Astrocyte (in vitro differentiated cells and primary cell): ENCODE results near the gene NDUFS1. TPM values are rescaled to one million over a fixed set of nuclear protein-coding genes. Genes with fewer than 3 reads are reported as not detected.
"Not testable (repeated sequence)": the region's sequence is repeated elsewhere in the genome, so short reads cannot be mapped to it uniquely, and the experiment has no call there.

Source experiments
- DNase-seq: peaks from one replicate; pipeline ENCODE4 v3.0.0-alpha.2; 2010; ENCODE audit warnings: low read depth
- FAIRE-seq: peaks from 2 replicates; lab custom pipeline; 2011; peaks lifted over from hg19 to GRCh38; lab: Jason Lieb, UNC
- H2AFZ ChIP-seq: 2 replicates; pipeline ENCODE4 v1.6.0; 2012; ENCODE audit warnings: low read depth, low read length, inconsistent platforms
- H3K27ac ChIP-seq: 2 replicates; pipeline ENCODE4 v1.5.1; 2011; ENCODE audit warnings: low read depth, low read length, inconsistent platforms
- H3K27me3 ChIP-seq: 2 replicates; pipeline ENCODE4 v1.6.0; 2011; ENCODE audit warnings: low read length, inconsistent platforms; ENCODE audit not compliant: insufficient read depth
- H3K36me3 ChIP-seq: 2 replicates; pipeline ENCODE4 v1.5.1; 2011; ENCODE audit warnings: low read length, inconsistent platforms; ENCODE audit not compliant: insufficient read depth
- H3K4me1 ChIP-seq: 2 replicates; pipeline ENCODE4 v1.5.1; 2011; ENCODE audit warnings: low read length, inconsistent platforms; ENCODE audit not compliant: insufficient read depth
- H3K4me2 ChIP-seq: 2 replicates; pipeline ENCODE4 v1.6.0; 2012; ENCODE audit warnings: low read length, inconsistent platforms
- H3K4me3 ChIP-seq: 2 replicates; pipeline ENCODE4 v1.5.1; 2011; ENCODE audit warnings: low read depth, mild to moderate bottlenecking, low read length, inconsistent platforms; ENCODE audit not compliant: insufficient read depth
- H3K79me2 ChIP-seq: 2 replicates; pipeline ENCODE4 v1.6.0; 2012; ENCODE audit warnings: mild to moderate bottlenecking, low read length, inconsistent platforms; ENCODE audit not compliant: insufficient read depth
- H3K9ac ChIP-seq: 2 replicates; pipeline ENCODE4 v1.6.0; 2012; ENCODE audit warnings: mild to moderate bottlenecking, low read length, inconsistent platforms
- H3K9me3 ChIP-seq: 2 replicates; pipeline ENCODE4 v1.5.1; 2012; ENCODE audit warnings: low read depth, mild to moderate bottlenecking, low read length, inconsistent platforms; ENCODE audit not compliant: insufficient read depth
- H4K20me1 ChIP-seq: 2 replicates; pipeline ENCODE4 v1.6.0; 2012; ENCODE audit warnings: low read length, inconsistent platforms; ENCODE audit not compliant: insufficient read depth
- H3K27ac Mint-ChIP-seq: one replicate; pipeline ENCODE4 v1.8.0; 2021; ENCODE audit warnings: mild to moderate bottlenecking, mixed read lengths; ENCODE audit not compliant: unreplicated experiment
- H3K27me3 Mint-ChIP-seq: one replicate; pipeline ENCODE4 v1.8.0; 2021; ENCODE audit warnings: low read depth, mixed read lengths; ENCODE audit not compliant: unreplicated experiment
- H3K36me3 Mint-ChIP-seq: one replicate; pipeline ENCODE4 v1.8.0; 2021; ENCODE audit warnings: low read depth, mixed read lengths; ENCODE audit not compliant: unreplicated experiment
- H3K4me1 Mint-ChIP-seq: one replicate; pipeline ENCODE4 v1.8.0; 2021; ENCODE audit warnings: low read depth, mixed read lengths; ENCODE audit not compliant: unreplicated experiment
- H3K4me3 Mint-ChIP-seq: one replicate; pipeline ENCODE4 v1.8.0; 2021; ENCODE audit warnings: mild to moderate bottlenecking, moderate library complexity, mixed read lengths; ENCODE audit not compliant: unreplicated experiment
- H3K9me3 Mint-ChIP-seq: one replicate; pipeline ENCODE4 v1.8.0; 2021; ENCODE audit warnings: mild to moderate bottlenecking, mixed read lengths; ENCODE audit not compliant: unreplicated experiment
- EZH2 ChIP-seq: IDR thresholded peaks from 2 replicates; pipeline ENCODE4 v1.6.1; 2012; ENCODE audit warnings: mild to moderate bottlenecking, low read length, inconsistent platforms; ENCODE audit not compliant: insufficient read depth
- total RNA-seq: library from RNA; stranded (reverse); gene quantifications from 2 replicates; pipeline ENCODE4 v1.2.1, GENCODE V29; 2021
- TF ChIP-seq, protein P1 (sequence below): IDR thresholded peaks from 2 replicates; pipeline ENCODE4 v1.5.1; 2011; ENCODE audit warnings: low read depth, mild to moderate bottlenecking, inconsistent platforms, low read length, moderate library complexity; ENCODE audit not compliant: insufficient read depth

Gene NDUFS1
- total RNA-seq, 1 donor from 2014 or later: 100 TPM

DNA sequence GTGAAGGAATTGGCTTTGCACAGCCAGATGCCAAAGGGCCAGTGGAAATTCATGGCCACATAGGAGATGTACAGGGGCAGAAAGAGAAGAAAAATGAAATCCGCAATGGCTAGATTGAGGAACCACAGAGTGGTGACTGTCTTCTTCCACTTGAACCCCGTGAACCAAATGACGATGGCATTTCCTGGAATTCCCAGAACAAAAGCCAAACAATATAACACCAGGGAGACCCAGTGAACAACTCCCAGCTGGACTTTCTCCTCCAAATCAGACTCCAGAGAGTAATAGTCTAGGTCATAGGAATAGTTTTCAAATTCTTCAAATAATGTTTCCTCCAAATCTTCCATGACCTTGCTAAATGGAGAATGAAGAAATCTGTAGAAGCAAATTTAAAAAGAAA is 17.7 kb upstream of the NDUFS1 start:
- Mint-ChIP-seq H3K9me3 (no peaks in the 10 kb centered on the region), H3K36me3 (peaks cover 3% of the 10 kb centered on the region), H3K27me3 (no peaks in the 10 kb centered on the region), H3K27ac (no peak overlapping the region), H3K4me1 (no peaks in the 10 kb centered on the region), H3K4me3 (no peak overlapping the region)
- Histone ChIP-seq H2AFZ (no peak overlapping the region), H3K4me3 (no peak overlapping the region), H3K27me3 (no peaks in the 10 kb centered on the region), H3K9me3 (no peaks in the 10 kb centered on the region), H4K20me1 (no peaks in the 10 kb centered on the region), H3K9ac (no peak overlapping the region), H3K79me2 (no peaks in the 10 kb centered on the region), H3K4me1 (no peaks in the 10 kb centered on the region), H3K36me3 (no peaks in the 10 kb centered on the region), H3K27ac (no peak overlapping the region), H3K4me2 (no peak overlapping the region)
- no peak for FAIRE-seq
- no peak for TF ChIP-seq EZH2
- TF ChIP-seq, protein P1, sequence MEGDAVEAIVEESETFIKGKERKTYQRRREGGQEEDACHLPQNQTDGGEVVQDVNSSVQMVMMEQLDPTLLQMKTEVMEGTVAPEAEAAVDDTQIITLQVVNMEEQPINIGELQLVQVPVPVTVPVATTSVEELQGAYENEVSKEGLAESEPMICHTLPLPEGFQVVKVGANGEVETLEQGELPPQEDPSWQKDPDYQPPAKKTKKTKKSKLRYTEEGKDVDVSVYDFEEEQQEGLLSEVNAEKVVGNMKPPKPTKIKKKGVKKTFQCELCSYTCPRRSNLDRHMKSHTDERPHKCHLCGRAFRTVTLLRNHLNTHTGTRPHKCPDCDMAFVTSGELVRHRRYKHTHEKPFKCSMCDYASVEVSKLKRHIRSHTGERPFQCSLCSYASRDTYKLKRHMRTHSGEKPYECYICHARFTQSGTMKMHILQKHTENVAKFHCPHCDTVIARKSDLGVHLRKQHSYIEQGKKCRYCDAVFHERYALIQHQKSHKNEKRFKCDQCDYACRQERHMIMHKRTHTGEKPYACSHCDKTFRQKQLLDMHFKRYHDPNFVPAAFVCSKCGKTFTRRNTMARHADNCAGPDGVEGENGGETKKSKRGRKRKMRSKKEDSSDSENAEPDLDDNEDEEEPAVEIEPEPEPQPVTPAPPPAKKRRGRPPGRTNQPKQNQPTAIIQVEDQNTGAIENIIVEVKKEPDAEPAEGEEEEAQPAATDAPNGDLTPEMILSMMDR: no peak
- no peak for DNase-seq

DNA sequence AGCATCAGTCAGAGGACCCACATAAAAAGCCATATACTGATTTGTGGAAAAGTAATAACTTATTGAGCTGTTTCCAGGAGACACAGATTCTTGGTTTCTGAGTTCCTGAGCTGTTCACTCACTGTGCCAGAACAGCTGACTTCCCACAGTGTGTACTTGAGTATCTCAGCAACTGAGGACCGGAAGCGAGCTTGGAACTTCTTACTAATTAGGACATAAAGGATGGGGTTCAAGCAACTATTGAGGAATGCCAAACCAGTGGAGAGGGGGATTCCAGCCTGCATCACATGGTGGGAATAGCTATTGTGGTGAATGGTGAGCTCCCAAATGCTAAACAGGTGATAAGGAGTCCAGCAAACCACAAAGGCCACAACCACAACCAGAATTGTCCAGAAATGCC is 16.9 kb upstream of the NDUFS1 start:
- Histone ChIP-seq H3K9me3 (no peaks in the 10 kb centered on the region), H3K27me3 (no peaks in the 10 kb centered on the region), H3K9ac (no peak overlapping the region), H2AFZ (no peak overlapping the region), H3K4me3 (no peak overlapping the region), H3K36me3 (no peaks in the 10 kb centered on the region), H3K4me2 (no peak overlapping the region), H4K20me1 (no peaks in the 10 kb centered on the region), H3K4me1 (no peaks in the 10 kb centered on the region), H3K79me2 (no peaks in the 10 kb centered on the region), H3K27ac (no peak overlapping the region)
- Mint-ChIP-seq H3K9me3 (no peaks in the 10 kb centered on the region), H3K27ac (no peak overlapping the region), H3K27me3 (no peaks in the 10 kb centered on the region), H3K36me3 (peaks cover 3% of the 10 kb centered on the region), H3K4me3 (no peak overlapping the region), H3K4me1 (no peaks in the 10 kb centered on the region)
- FAIRE-seq: no peak
- peak; percentile 65 for DNase-seq
- no peak for TF ChIP-seq EZH2
- TF ChIP-seq, protein P1: no peak

DNA sequence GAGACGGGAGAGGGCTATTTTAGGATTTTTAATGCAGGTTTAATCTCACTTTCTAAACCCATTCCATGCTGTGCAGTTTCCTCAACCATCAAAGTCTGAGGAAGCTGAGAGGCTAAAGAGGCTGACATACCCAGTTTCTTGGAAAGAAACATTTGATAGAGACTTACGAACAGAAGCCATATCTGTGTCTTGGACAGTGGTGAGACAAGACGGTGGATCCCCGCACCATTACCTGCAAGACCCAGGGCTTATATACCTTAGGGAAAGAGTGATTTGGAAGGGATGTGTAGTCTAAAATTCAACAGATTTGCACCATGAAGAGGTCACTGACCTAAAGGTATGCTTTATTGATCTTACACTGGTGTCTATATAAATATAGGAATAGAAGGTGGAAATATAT is 13.9 kb upstream of the NDUFS1 start:
- DNase-seq (no peak), FAIRE-seq (no peak)
- H3K9me3 ChIP-seq: no peaks in the 10 kb centered on the region
- no peaks in the 10 kb centered on the region for H4K20me1 ChIP-seq
- H3K4me1 Mint-ChIP-seq: no peaks in the 10 kb centered on the region
- H3K4me3 Mint-ChIP-seq: no peak overlapping the region
- H3K79me2 ChIP-seq: no peaks in the 10 kb centered on the region
- TF ChIP-seq, protein P1: no peak
- no peak for TF ChIP-seq EZH2
- H3K27me3 ChIP-seq: no peaks in the 10 kb centered on the region
- no peak overlapping the region for H2AFZ ChIP-seq
- peaks cover 5% of the 10 kb centered on the region for H3K9me3 Mint-ChIP-seq
- H3K36me3 Mint-ChIP-seq: peaks cover 18% of the 10 kb centered on the region
- H3K36me3 ChIP-seq: no peaks in the 10 kb centered on the region
- no peak overlapping the region for H3K27ac Mint-ChIP-seq
- H3K27ac ChIP-seq: no peak overlapping the region
- no peak overlapping the region for H3K4me2 ChIP-seq
- H3K4me1 ChIP-seq: no peaks in the 10 kb centered on the region
- no peaks in the 10 kb centered on the region for H3K27me3 Mint-ChIP-seq
- H3K9ac ChIP-seq: no peak overlapping the region
- no peak overlapping the region for H3K4me3 ChIP-seq

DNA sequence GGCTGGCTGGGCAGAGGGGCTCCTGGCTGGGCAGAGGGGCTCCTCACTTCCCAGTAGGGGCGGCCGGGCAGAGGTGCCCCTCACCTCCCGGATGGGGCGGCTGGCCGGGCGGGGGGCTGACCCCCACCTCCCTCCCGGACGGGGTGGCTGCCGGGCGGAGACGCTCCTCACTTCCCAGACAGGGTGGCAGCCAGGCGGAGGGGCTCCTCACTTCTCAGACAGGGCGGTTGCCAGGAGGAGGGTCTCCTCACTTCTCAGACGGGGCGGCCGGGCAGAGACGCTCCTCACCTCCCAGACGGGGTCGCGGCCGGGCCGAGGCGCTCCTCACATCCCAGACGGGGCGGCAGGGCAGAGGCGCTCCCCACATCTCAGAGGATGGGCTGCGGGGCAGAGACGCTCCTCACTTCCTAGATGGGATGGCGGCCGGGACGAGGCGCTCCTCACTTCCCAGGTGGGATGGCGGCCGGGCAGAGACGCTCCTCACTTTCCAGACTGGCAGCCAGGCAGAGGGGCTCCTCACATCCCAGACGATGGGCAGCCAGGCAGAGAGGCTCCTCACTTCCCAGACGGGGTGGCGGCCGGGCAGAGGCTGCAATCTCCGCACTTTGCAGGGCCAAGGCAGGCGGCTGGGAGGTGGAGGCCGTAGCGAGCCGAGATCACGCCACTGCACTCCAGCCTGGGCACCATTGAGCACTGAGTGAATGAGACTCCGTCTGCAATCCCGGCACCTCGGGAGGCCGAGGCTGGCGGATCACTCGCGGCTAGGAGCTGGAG is 12.6 kb upstream of the NDUFS1 start:
- H3K79me2 ChIP-seq, H3K9me3 ChIP-seq, H3K4me3 ChIP-seq, H2AFZ ChIP-seq, H3K9ac ChIP-seq, H3K4me1 Mint-ChIP-seq, H3K4me2 ChIP-seq, H4K20me1 ChIP-seq, H3K4me1 ChIP-seq, H3K27me3 ChIP-seq, H3K36me3 ChIP-seq, FAIRE-seq, H3K27me3 Mint-ChIP-seq, DNase-seq, H3K27ac ChIP-seq, H3K4me3 Mint-ChIP-seq, H3K27ac Mint-ChIP-seq, H3K9me3 Mint-ChIP-seq: not testable (repeated sequence)
- peaks cover 21% of the 10 kb centered on the region for H3K36me3 Mint-ChIP-seq
